LNCaP clone FGC (cell line): ENCODE data around the gene ELF5.
A peak's percentile ranks its signal among the peaks of the same experiment; 100 is the strongest.

Source experiments
- DNase-seq: peaks from one replicate; pipeline ENCODE4 v3.0.0-alpha.2; 2011; ENCODE audit warnings: low read depth
- H3K4me3 ChIP-seq: 2 replicates; pipeline ENCODE4 v1.5.1; 2011; ENCODE audit warnings: mild to moderate bottlenecking, low read depth, low read length, control low read depth
- CTCF ChIP-seq: IDR thresholded peaks from 2 replicates; pipeline ENCODE4 v1.5.1; 2012; ENCODE audit warnings: mild to moderate bottlenecking; ENCODE audit not compliant: control insufficient read depth, insufficient read depth; ENCODE audit errors: extremely low read depth

Gene ELF5

GRCh38 chr11:34443136-34443535 is 70.5 kb downstream of the ELF5 start:
- TF ChIP-seq CTCF: no peak
- H3K4me3 ChIP-seq: no peak overlapping the region
- no peak for DNase-seq

GRCh38 chr11:34441814-34442213 is 71.8 kb downstream of the ELF5 start:
- H3K4me3 ChIP-seq: no peak overlapping the region
- DNase-seq: no peak
- TF ChIP-seq CTCF: no peak

DNA sequence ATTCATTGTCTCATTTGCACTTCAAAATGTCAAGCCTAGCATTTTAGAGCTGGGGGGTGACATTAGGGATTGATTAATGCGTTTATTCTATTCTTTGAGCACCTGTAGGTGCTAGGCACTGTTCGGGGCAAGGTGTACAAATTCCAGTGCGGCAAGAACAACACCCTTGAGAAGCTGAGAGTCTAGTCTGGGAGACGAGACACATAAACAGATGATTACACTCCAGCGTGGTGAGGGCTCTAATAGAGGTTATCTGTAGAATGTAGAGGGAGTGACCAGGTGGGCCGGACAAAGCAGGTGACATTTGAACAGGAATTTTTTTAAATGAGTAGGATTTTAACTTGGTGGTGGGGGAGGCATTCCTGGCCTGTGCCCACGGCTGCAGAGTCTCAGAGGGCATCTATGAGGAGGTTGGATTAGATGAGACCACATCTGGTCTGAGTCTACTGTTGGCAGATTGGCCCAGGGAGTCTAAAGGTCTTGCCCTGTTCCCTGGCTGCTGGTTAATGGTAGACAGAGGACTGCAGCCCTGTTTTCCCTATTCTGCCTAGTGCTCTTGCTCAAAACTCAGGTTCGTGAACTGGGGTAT is 73.9 kb downstream of the ELF5 start:
- H3K4me3 ChIP-seq: peak overlapping the region; percentile 96
- no peak for TF ChIP-seq CTCF
- no peak for DNase-seq

GRCh38 chr11:34438529-34439507 is 74.8 kb downstream of the ELF5 start, which contains the start of gene CAT:
TSS of gene CAT (plus strand) at chr11:34438934. CDS start at chr11:34439014, 80 bp downstream.
- H3K4me3 ChIP-seq: peak within 1 kb of the TSS; percentile 96
- DNase-seq: peak; percentile 94
- TF ChIP-seq CTCF: no peak

DNA sequence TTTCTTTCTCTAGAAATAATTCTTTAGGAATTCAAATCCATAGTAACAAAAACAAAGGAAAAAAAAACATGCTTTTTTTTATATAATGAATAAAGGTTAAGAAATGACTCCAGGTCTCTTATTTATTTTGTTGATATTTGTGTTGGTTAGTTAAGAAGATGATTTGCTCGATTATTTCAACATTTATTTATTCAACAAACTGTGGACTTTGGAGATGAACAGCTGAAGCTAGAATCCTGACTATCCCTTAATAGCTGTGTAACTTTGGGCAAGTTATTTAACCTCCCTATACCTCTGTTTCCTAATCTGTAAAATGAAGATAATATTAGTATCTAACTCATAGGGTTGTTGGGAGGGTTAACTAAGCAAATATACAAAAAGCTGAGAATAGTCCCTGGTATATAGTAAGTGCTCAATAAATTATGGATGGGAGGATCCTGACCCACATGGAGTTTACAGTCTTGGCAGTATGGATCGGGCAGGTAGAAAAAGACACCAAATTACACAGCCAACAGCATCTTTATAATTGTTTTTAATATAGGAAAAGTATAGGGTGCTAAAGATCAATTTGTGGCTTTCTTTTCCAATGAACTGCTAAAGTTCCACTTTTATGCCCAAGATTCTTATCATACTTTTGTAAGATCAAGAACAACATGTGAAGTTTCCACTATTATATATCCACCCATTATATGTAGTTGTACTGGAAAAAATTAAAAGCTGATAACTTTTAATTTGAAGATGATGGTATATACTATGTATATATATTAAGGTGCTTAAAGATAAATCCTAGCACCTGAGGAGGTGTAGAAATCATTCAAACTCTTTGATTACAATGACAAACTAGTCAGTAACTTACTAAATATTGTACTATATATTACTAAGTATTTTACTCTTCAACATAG is 76.1 kb downstream of the ELF5 start:
- no peak for DNase-seq
- H3K4me3 ChIP-seq: peak overlapping the region; percentile 96
- no peak for TF ChIP-seq CTCF

GRCh38 chr11:34433899-34434298 is 79.7 kb downstream of the ELF5 start:
- no peak for TF ChIP-seq CTCF
- no peak for DNase-seq
- H3K4me3 ChIP-seq: no peak overlapping the region
